ENCODE measurements around the gene USP17L25. TPM values are rescaled to one million over a fixed set of nuclear protein-coding genes. Genes with fewer than 3 reads are reported as not detected.

USP17L25 gene
- total RNA-seq, result not detected in 2 replicates

GRCh38 chr4:9329611-9330010 is at the start of gene USP17L25:
Gene USP17L25 (plus strand): TSS chr4:9329911. CDS start chr4:9329911, 0 bp downstream.

GRCh38 chr4:9324865-9325264 is 4.8 kb upstream of the USP17L25 start, which contains the start of gene USP17L24:
Gene USP17L24 (plus strand): TSS chr4:9325165. CDS start chr4:9325165, 0 bp downstream.

GRCh38 chr4:9334358-9334757 is 4.6 kb downstream of the USP17L25 start, which contains the start of gene USP17L26:
Gene USP17L26 (plus strand): TSS chr4:9334658. CDS start chr4:9334658, 0 bp downstream.

GRCh38 chr4:9339103-9339502 is 9.4 kb downstream of the USP17L25 start, which contains the start of gene USP17L5:
Gene USP17L5 (plus strand): TSS chr4:9339403. CDS start chr4:9339403, 0 bp downstream.

GRCh38 chr4:9343848-9344247 is 14.1 kb downstream of the USP17L25 start, which contains the start of gene USP17L27:
Gene USP17L27 (plus strand): TSS chr4:9344148. CDS start chr4:9344148, 0 bp downstream.

GRCh38 chr4:9348593-9348992 is 18.9 kb downstream of the USP17L25 start, which contains the start of gene USP17L28:
Gene USP17L28 (plus strand): TSS chr4:9348893. CDS start chr4:9348893, 0 bp downstream.

GRCh38 chr4:9353338-9353737 is 23.6 kb downstream of the USP17L25 start, which contains the start of gene USP17L29:
Gene USP17L29 (plus strand): TSS chr4:9353638. CDS start chr4:9353638, 0 bp downstream.

GRCh38 chr4:9362829-9363228 is 33.1 kb downstream of the USP17L25 start, which contains the start of gene USP17L30:
Gene USP17L30 (plus strand): TSS chr4:9363129. CDS start chr4:9363129, 0 bp downstream.

Other genes with a start within 250 kb of the USP17L25 start
- not detected in 2 replicates for gene FAM90A26, start 159.5 kb upstream of the USP17L25 start, total RNA-seq
- gene USP17L10, start 119.3 kb upstream of the USP17L25 start, total RNA-seq, result not detected in 2 replicates
- not detected in 2 replicates for gene USP17L11, start 114.5 kb upstream of the USP17L25 start, total RNA-seq
- not detected in 2 replicates for gene USP17L12, start 109.8 kb upstream of the USP17L25 start, total RNA-seq
- not detected in 2 replicates for gene USP17L13, start 105.0 kb upstream of the USP17L25 start, total RNA-seq
- not detected in 2 replicates for gene USP17L15, start 95.5 kb upstream of the USP17L25 start, total RNA-seq
- not detected in 2 replicates for gene USP17L17, start 86.0 kb upstream of the USP17L25 start, total RNA-seq
- not detected in 2 replicates for gene USP17L18, start 81.3 kb upstream of the USP17L25 start, total RNA-seq
- gene USP17L19, start 76.5 kb upstream of the USP17L25 start, total RNA-seq, result not detected in 2 replicates
- not detected in 2 replicates for gene USP17L20, start 71.8 kb upstream of the USP17L25 start, total RNA-seq
- not detected in 2 replicates for gene USP17L21, start 67.0 kb upstream of the USP17L25 start, total RNA-seq
- gene USP17L22, start 62.3 kb upstream of the USP17L25 start, total RNA-seq, result not detected in 2 replicates
- not detected in 2 replicates for gene USP17L24, start 4.7 kb upstream of the USP17L25 start, total RNA-seq
- not detected in 2 replicates for gene USP17L26, start 4.7 kb downstream of the USP17L25 start, total RNA-seq
- not detected in 2 replicates for gene USP17L5, start 9.5 kb downstream of the USP17L25 start, total RNA-seq
- gene USP17L27, start 14.2 kb downstream of the USP17L25 start, total RNA-seq, result not detected in 2 replicates
- not detected in 2 replicates for gene USP17L28, start 19.0 kb downstream of the USP17L25 start, total RNA-seq
- not detected in 2 replicates for gene USP17L29, start 23.7 kb downstream of the USP17L25 start, total RNA-seq
- gene USP17L30, start 33.2 kb downstream of the USP17L25 start, total RNA-seq, result not detected in 2 replicates
- gene DEFB131A, start 114.5 kb downstream of the USP17L25 start, total RNA-seq, result not detected in 2 replicates